MM.1S (cell line): ENCODE measurements around the gene COPZ1.

ENCODE experiments used
- DNase-seq: peaks from one replicate; pipeline ENCODE4 v3.0.0-alpha.2; 2015
- H2AFZ ChIP-seq: fragments of 300-600 bp; sonication (generic); 2 replicates; pipeline ENCODE4 v1.6.0; 2016; ENCODE audit warnings: antibody characterized with exemption, low read length
- H3F3A ChIP-seq: fragments of 300-600 bp; sonication (generic); 2 replicates; pipeline ENCODE4 v1.6.1; 2016; ENCODE audit warnings: mild to moderate bottlenecking, antibody characterized with exemption, low read length, moderate library complexity, mixed read lengths; ENCODE audit not compliant: insufficient read depth
- H3K27ac ChIP-seq: fragments of 300-600 bp; sonication (generic); 2 replicates; pipeline ENCODE4 v1.5.1; 2016; ENCODE audit warnings: mild to moderate bottlenecking, low read length
- H3K27me3 ChIP-seq: fragments of 300-600 bp; sonication (generic); replicated peaks from 2 replicates; pipeline ENCODE4 v1.6.0; 2016; ENCODE audit warnings: low read length; ENCODE audit not compliant: insufficient read depth
- H3K36me3 ChIP-seq: fragments of 300-600 bp; sonication (generic); replicated peaks from 2 replicates; pipeline ENCODE4 v1.6.1; 2016; ENCODE audit warnings: mild to moderate bottlenecking, low read length, mixed read lengths; ENCODE audit not compliant: insufficient read depth
- H3K4me1 ChIP-seq: fragments of 300-600 bp; sonication (generic); 2 replicates; pipeline ENCODE4 v1.6.1; 2016; ENCODE audit warnings: low read length, mixed read lengths
- H3K4me2 ChIP-seq: fragments of 300-600 bp; sonication (generic); 2 replicates; pipeline ENCODE4 v1.6.0; 2016; ENCODE audit warnings: low read depth, low read length
- H3K4me3 ChIP-seq: fragments of 300-600 bp; sonication (generic); 2 replicates; pipeline ENCODE4 v1.5.1; 2016; ENCODE audit warnings: low read length, mixed read lengths
- H3K79me2 ChIP-seq: fragments of 300-600 bp; sonication (generic); 2 replicates; pipeline ENCODE4 v1.6.1; 2016; ENCODE audit warnings: mixed run types, low read length, mixed read lengths
- H3K9ac ChIP-seq: fragments of 300-600 bp; sonication (generic); 2 replicates; pipeline ENCODE4 v1.6.1; 2016; ENCODE audit warnings: low read length, mixed read lengths
- H3K9me2 ChIP-seq: fragments of 300-600 bp; sonication (generic); replicated peaks from 2 replicates; pipeline ENCODE4 v1.6.1; 2016; ENCODE audit warnings: mild to moderate bottlenecking, low read length, mixed read lengths; ENCODE audit not compliant: insufficient read depth
- H3K9me3 ChIP-seq: fragments of 300-600 bp; sonication (generic); replicated peaks from 2 replicates; pipeline ENCODE4 v1.6.1; 2016; ENCODE audit warnings: mild to moderate bottlenecking, low read length, mixed read lengths; ENCODE audit not compliant: insufficient read depth
- H4K20me1 ChIP-seq: fragments of 300-600 bp; sonication (generic); 2 replicates; pipeline ENCODE4 v1.6.1; 2016; ENCODE audit warnings: mild to moderate bottlenecking, low read length, moderate library complexity, mixed read lengths; ENCODE audit not compliant: insufficient read depth
- CTCF ChIP-seq: fragments of 300-600 bp; sonication (generic); IDR thresholded peaks from 2 replicates; pipeline ENCODE4 v1.5.1; 2016; ENCODE audit warnings: antibody characterized with exemption, low read length, mixed read lengths
- EZH2 ChIP-seq: fragments of 300-600 bp; sonication (generic); optimal IDR thresholded peaks from 2 replicates; pipeline ENCODE3; 2017; ENCODE audit warnings: low read depth, mild to moderate bottlenecking, antibody characterized with exemption, low read length, mixed read lengths
- EZH2phosphoT487 ChIP-seq: fragments of 300-600 bp; sonication (generic); IDR thresholded peaks from 2 replicates; pipeline ENCODE4 v1.6.1; 2018; ENCODE audit warnings: antibody characterized with exemption, low read length

COPZ1 gene

DNA sequence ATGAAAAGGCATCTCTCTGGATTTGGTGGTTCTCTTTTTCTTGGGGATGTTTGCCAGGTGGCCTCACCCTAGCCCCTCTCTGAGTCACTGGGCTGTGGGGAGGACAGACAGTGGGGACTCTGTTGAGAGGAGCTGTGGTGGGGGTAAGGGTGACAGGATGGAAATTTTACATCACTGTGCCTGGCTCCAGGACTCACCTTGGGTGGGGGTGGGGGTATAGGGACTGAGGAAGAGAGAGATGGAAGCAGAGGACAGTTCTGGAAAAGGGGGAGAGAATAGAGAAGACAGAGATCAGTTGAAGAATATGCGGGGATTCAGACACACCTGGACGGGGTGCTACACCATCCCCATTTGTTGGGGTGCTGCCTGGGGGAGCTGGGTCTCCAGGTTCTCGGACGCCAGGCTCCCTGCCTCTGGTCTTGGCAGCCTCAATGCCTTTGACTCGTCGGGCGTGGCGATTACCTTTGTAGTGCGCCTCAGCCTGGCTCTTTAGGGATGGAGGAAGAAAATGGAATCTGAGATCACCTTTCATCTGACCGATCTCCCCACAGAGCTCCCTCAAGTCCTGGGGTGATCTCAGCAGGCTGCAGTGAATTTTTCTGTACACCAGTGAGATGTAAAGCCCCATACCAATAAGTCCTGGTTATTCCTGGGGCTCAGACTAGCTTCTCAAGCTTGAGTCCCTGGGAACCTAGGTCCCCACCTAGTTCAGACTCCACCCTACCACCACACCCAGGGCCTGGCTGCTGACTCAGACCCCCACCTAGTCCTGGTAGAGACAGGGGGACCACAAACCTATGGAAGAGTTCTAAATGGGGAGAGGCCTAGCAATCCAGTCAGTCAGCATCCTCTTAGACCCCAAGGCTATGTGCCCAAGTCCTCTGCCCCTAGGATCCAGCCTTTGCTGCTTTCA lies 49.0 kb downstream of the COPZ1 start:
- Histone ChIP-seq H3F3A (no peaks in the 10 kb centered on the region), H3K4me2 (no peak overlapping the region), H3K4me3 (no peak overlapping the region), H3K9me3 (no peaks in the 10 kb centered on the region), H3K27ac (no peak overlapping the region), H3K36me3 (no peaks in the 10 kb centered on the region), H3K79me2 (no peaks in the 10 kb centered on the region), H3K9me2 (no peaks in the 10 kb centered on the region), H2AFZ (no peak overlapping the region), H4K20me1 (no peaks in the 10 kb centered on the region), H3K4me1 (no peaks in the 10 kb centered on the region), H3K27me3 (peaks cover 63% of the 10 kb centered on the region), H3K9ac (no peak overlapping the region)
- DNase-seq, result no peak
- TF ChIP-seq EZH2phosphoT487 (no peak), EZH2 (no peak), CTCF (no peak)

DNA sequence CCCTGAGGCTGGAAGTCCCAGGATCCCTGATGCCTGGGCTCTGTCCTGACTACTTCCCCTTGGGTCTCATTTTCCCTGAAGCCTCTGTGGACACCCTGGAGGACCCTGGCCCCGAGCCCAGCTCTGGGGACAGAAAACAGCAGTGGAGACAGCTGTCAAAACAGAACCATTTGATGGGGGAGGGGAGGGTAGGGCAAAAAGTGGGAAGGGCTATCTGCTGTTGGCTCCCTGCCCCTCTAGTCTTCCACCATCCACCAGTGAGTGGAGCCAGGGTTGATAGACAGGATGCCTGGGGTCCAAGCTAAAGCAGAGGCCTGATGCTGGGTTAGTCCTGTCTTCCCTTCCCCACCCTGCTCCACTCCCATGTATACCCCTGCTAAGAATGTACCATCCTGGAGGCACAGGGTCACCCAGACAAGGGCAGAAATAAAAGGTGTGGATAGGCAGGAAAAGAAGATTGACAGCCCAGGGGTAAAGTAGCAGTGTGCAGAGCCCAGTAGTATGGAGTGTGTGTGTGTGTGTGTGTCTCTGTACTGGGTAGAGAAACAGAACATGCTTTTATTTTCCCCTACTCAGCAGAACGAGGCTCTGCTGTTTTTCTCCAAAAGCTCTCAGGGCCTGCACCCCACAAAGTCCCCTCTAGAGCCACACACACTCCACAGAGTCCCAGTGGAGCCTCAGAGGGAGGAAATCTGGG lies 49.8 kb downstream of the COPZ1 start:
- Histone ChIP-seq H3K27ac (no peak overlapping the region), H3K79me2 (no peaks in the 10 kb centered on the region), H3K9ac (no peak overlapping the region), H4K20me1 (no peaks in the 10 kb centered on the region), H3F3A (peaks cover 5% of the 10 kb centered on the region), H2AFZ (no peak overlapping the region), H3K4me2 (no peak overlapping the region), H3K36me3 (no peaks in the 10 kb centered on the region), H3K4me1 (peaks cover 3% of the 10 kb centered on the region; the same call in 1 of the 2 replicates), H3K4me3 (no peak overlapping the region), H3K9me2 (no peaks in the 10 kb centered on the region), H3K9me3 (no peaks in the 10 kb centered on the region), H3K27me3 (peaks cover 55% of the 10 kb centered on the region)
- TF ChIP-seq EZH2 (no peak), CTCF (no peak)
- DNase-seq, result no peak

- Histone ChIP-seq H3K79me2 (no peaks in the 10 kb centered on the region), H3F3A (peaks cover 5% of the 10 kb centered on the region), H3K27me3 (peaks cover 50% of the 10 kb centered on the region), H4K20me1 (no peaks in the 10 kb centered on the region), H3K9ac (no peak overlapping the region), H3K27ac (no peak overlapping the region), H3K4me2 (no peak overlapping the region), H2AFZ (no peak overlapping the region), H3K4me1 (peaks cover 3% of the 10 kb centered on the region; the same call in 1 of the 2 replicates), H3K4me3 (no peak overlapping the region), H3K9me2 (no peaks in the 10 kb centered on the region), H3K36me3 (no peaks in the 10 kb centered on the region), H3K9me3 (no peaks in the 10 kb centered on the region)
- DNase-seq, result no peak
- no peak for TF ChIP-seq EZH2phosphoT487
- no peak for TF ChIP-seq EZH2
- TF ChIP-seq CTCF, result no peak
These were observed 50.3 kb downstream of the COPZ1 start for GRCh38 chr12:54375259-54375579.
